ENCODE results near the gene CD200R1L.

GRCh38 chr3:112767177-112767576 lies 79.5 kb downstream of the CD200R1L start:
- TF ChIP-seq, protein P1, sequence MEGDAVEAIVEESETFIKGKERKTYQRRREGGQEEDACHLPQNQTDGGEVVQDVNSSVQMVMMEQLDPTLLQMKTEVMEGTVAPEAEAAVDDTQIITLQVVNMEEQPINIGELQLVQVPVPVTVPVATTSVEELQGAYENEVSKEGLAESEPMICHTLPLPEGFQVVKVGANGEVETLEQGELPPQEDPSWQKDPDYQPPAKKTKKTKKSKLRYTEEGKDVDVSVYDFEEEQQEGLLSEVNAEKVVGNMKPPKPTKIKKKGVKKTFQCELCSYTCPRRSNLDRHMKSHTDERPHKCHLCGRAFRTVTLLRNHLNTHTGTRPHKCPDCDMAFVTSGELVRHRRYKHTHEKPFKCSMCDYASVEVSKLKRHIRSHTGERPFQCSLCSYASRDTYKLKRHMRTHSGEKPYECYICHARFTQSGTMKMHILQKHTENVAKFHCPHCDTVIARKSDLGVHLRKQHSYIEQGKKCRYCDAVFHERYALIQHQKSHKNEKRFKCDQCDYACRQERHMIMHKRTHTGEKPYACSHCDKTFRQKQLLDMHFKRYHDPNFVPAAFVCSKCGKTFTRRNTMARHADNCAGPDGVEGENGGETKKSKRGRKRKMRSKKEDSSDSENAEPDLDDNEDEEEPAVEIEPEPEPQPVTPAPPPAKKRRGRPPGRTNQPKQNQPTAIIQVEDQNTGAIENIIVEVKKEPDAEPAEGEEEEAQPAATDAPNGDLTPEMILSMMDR (tag by site-specific recombination; IDR thresholded peaks at IDR 0.05), result no peak
- TF ChIP-seq YY1 (tag by site-specific recombination; IDR thresholded peaks at IDR 0.05) (no peak), ZNF221 (tag by site-specific recombination; IDR thresholded peaks at IDR 0.05; ENCODE audit: borderline replicate concordance) (no peak), GLI4 (tag by site-specific recombination; IDR thresholded peaks at IDR 0.05) (no peak), EGR2 (tag by site-specific recombination; IDR thresholded peaks at IDR 0.05; ENCODE audit: low read depth) (no peak)
